GM12873 (cell line): ENCODE results near the gene FGF11.
A peak's percentile ranks its signal among the peaks of the same experiment; 100 is the strongest.

Experiments
- CTCF ChIP-seq: IDR thresholded peaks from 2 replicates; pipeline ENCODE4 v1.5.1; 2012; ENCODE audit warnings: low read depth, mild to moderate bottlenecking, moderate library complexity, low read length, control low read depth; ENCODE audit not compliant: insufficient read depth; ENCODE audit errors: missing control alignments

FGF11 gene

DNA sequence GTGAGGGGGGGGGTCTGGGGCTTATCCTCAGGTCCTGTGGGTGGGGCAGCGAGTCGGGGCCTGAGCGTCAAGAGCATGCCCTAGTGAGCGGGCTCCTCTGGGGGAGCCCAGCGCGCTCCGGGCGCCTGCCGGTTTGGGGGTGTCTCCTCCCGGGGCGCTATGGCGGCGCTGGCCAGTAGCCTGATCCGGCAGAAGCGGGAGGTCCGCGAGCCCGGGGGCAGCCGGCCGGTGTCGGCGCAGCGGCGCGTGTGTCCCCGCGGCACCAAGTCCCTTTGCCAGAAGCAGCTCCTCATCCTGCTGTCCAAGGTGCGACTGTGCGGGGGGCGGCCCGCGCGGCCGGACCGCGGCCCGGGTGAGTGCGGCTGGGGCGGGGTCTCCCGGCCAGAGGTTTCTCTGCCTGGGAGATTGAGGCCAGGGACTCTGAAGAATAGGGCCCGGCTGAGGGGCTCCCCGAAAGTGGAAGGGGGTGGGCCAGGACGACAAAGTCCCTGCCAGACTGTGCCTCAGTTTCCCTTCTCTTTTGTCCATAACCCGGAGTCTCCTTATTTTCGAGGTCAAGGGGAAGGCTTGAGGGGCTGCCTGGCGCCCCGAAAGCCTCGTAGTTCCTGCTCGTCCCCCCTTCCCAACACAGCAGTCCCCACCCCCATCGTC is at the start of gene FGF11:
FGF11 (plus strand) TSS at position 51 of the 651 bp plus-strand sequence; CDS start at position 160, 109 bp downstream.
- no peak for TF ChIP-seq CTCF

GRCh38 chr17:7389924-7390910 is 49.1 kb upstream of the FGF11 start:
- TF ChIP-seq CTCF = no peak

GRCh38 chr17:7391307-7391706 is 48.0 kb upstream of the FGF11 start:
- TF ChIP-seq CTCF = no peak

GRCh38 chr17:7392696-7393612 is 46.4 kb upstream of the FGF11 start:
- no peak for TF ChIP-seq CTCF

GRCh38 chr17:7393613-7394451 is 45.5 kb upstream of the FGF11 start:
- no peak for TF ChIP-seq CTCF

GRCh38 chr17:7394452-7395191 is 44.7 kb upstream of the FGF11 start, which contains the start of gene PLSCR3:
TSS of gene PLSCR3 (minus strand) at chr17:7394525. CDS start at chr17:7394110, 415 bp downstream.
- peak; percentile 65 for TF ChIP-seq CTCF
